Measurements from ENCODE around the gene ATP2A3. TPM values are rescaled to one million over a fixed set of nuclear protein-coding genes. Genes with fewer than 3 reads are reported as not detected.

ATP2A3 gene
- total RNA-seq, 2 donors from 2014 or later = 125 to 234 TPM

GRCh38 chr17:3929181-3929580, 35.1 kb downstream of the ATP2A3 start:
- Mint-ChIP-seq H3K4me1 (ENCODE audit: low read depth in 2 of 2) (no peaks in the 10 kb centered on the region), H3K36me3 (no peaks in the 10 kb centered on the region), H3K4me3 (no peak overlapping the region), H3K27me3 (no peaks in the 10 kb centered on the region), H3K9me3 (no peaks in the 10 kb centered on the region), H3K27ac (no peak overlapping the region)
- ATAC-seq (no peak), DNase-seq (ENCODE audit: low spot score) (no peak)

DNA sequence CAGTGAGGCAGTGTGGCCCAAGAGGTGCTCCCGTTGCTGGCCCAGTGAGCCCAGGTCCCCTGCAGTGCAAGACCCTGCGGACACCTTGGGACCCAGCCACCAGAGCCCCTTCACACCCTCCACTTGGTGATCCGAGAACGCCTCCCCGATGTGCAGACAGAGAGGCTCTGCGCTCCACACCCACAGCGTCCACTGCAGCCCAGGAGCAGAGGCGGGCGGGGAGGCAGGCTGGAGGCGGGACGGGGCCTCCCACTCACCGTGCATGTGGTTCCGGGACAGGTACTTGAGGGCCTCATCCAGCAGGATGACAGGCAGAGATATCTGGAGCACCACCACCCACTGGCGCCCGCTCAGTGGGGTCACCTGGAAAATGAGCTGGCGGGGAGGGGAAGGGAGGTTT, 35.8 kb downstream of the ATP2A3 start:
- DNase-seq (ENCODE audit: low spot score) = no peak
- H3K36me3 Mint-ChIP-seq = no peaks in the 10 kb centered on the region
- H3K4me1 Mint-ChIP-seq (ENCODE audit: low read depth in 2 of 2) = no peaks in the 10 kb centered on the region
- no peaks in the 10 kb centered on the region for H3K9me3 Mint-ChIP-seq
- no peak overlapping the region for H3K27ac Mint-ChIP-seq
- no peak overlapping the region for H3K4me3 Mint-ChIP-seq
- no peak for ATAC-seq
- no peaks in the 10 kb centered on the region for H3K27me3 Mint-ChIP-seq

GRCh38 chr17:3927628-3928340, 36.5 kb downstream of the ATP2A3 start:
- H3K9me3 Mint-ChIP-seq = no peaks in the 10 kb centered on the region
- peaks cover 0 to 2% of the 10 kb centered on the region in 2 donors for H3K4me1 Mint-ChIP-seq (ENCODE audit: low read depth in 2 of 2)
- no peak overlapping the region for H3K27ac Mint-ChIP-seq
- no peaks in the 10 kb centered on the region for H3K27me3 Mint-ChIP-seq
- DNase-seq (ENCODE audit: low spot score) (no peak), ATAC-seq (no peak)
- H3K4me3 Mint-ChIP-seq = no peak overlapping the region
- no peaks in the 10 kb centered on the region for H3K36me3 Mint-ChIP-seq

DNA sequence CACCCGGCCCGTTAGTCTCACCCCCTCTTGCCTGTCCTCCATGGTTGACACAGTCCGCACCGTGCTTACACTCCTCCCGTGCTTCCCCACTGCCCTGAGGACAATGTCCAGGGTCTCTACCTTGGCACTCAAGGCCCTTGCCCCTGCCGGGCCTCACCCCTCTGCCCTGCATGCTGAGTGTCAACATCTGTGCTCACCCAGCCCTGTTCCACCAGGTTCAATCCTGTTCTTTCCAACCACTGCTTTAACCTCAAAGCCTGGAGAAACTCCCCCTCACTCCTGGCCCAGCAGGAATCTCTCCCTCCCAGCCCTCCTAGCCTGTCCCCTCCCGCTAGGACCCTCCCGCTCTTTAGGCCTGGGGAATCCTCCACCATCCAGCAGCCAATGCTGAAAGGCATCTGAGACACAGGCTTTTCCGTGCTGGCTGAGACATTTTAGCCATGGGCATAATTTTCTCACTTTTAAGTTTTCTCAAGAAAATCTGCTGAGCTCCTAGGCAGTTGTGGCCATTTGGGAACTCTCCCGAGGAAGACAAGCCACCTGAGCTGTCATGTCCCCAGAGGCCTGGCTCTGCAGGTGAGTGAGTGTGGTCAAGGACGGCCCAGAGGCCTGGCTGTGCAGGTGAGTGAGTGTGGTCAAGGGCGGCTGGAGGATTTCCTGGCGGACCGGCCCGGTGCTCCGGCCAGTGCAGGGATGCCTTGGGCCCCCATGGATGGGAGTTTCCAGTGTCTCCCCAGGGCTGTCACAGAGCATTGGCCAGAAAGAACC, 37.2 kb downstream of the ATP2A3 start:
- Mint-ChIP-seq H3K4me1 (ENCODE audit: low read depth in 2 of 2) (peaks cover 0 to 3% of the 10 kb centered on the region in 2 donors), H3K4me3 (no peak overlapping the region), H3K36me3 (no peaks in the 10 kb centered on the region), H3K9me3 (no peaks in the 10 kb centered on the region), H3K27me3 (no peaks in the 10 kb centered on the region), H3K27ac (no peak overlapping the region)
- DNase-seq (ENCODE audit: low spot score) (no peak), ATAC-seq (no peak)

- Mint-ChIP-seq H3K9me3 (no peaks in the 10 kb centered on the region), H3K27me3 (no peaks in the 10 kb centered on the region), H3K36me3 (no peaks in the 10 kb centered on the region), H3K4me1 (ENCODE audit: low read depth in 2 of 2) (peaks cover 0 to 3% of the 10 kb centered on the region in 2 donors), H3K4me3 (no peak overlapping the region), H3K27ac (peak overlapping the region in 1 of 2 donors; percentile 38)
- DNase-seq (ENCODE audit: low spot score) (no peak), ATAC-seq (no peak)
Measured at GRCh38 chr17:3925684-3926485, 38.4 kb downstream of the ATP2A3 start.

- DNase-seq (ENCODE audit: low spot score) (no peak), ATAC-seq (no peak)
- Mint-ChIP-seq H3K36me3 (no peaks in the 10 kb centered on the region), H3K4me3 (no peak overlapping the region), H3K27me3 (no peaks in the 10 kb centered on the region), H3K4me1 (ENCODE audit: low read depth in 2 of 2) (peaks cover 0 to 3% of the 10 kb centered on the region in 2 donors), H3K27ac (no peak overlapping the region), H3K9me3 (no peaks in the 10 kb centered on the region)
Measured at GRCh38 chr17:3924512-3925350, 39.5 kb downstream of the ATP2A3 start.

- no peaks in the 10 kb centered on the region for H3K36me3 Mint-ChIP-seq
- no peaks in the 10 kb centered on the region for H3K27me3 Mint-ChIP-seq
- ATAC-seq (no peak), DNase-seq (ENCODE audit: low spot score) (no peak)
- no peak overlapping the region for H3K4me3 Mint-ChIP-seq
- H3K27ac Mint-ChIP-seq = no peak overlapping the region
- H3K4me1 Mint-ChIP-seq (ENCODE audit: low read depth in 2 of 2) = peaks cover 0 to 3% of the 10 kb centered on the region in 2 donors
- no peaks in the 10 kb centered on the region for H3K9me3 Mint-ChIP-seq
Measured at GRCh38 chr17:3923466-3924190, 40.6 kb downstream of the ATP2A3 start.

DNA sequence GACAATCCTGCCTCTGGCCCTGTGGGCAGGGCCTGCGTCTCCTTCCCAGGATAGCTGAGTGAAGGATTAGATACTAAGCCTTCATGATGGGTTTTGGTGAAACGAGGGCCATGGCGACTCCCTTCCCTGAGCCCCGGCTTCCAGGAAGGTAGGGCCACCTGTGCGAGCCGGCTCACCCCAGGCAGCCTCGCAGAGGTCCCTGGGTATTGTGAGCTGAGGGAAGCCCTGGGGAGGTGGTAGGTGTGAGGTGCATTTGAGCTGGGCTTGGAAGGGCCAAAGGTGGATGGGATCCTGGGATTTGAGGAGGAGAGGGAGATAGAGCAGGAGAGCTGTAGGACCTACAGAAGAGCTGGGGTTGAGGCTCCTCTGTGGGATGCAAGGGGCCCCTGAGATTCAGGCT, 41.5 kb downstream of the ATP2A3 start:
- Mint-ChIP-seq H3K27ac (peak overlapping the region in 1 of 2 donors; percentile 50), H3K36me3 (no peaks in the 10 kb centered on the region)

GRCh38 chr17:3921502-3922319, 42.5 kb downstream of the ATP2A3 start:
- Mint-ChIP-seq H3K36me3 (no peaks in the 10 kb centered on the region), H3K27ac (peak overlapping the region in 1 of 2 donors; percentile 50), H3K4me1 (ENCODE audit: low read depth in 2 of 2) (peaks cover 4 to 10% of the 10 kb centered on the region in 2 donors), H3K27me3 (no peaks in the 10 kb centered on the region), H3K4me3 (no peak overlapping the region), H3K9me3 (no peaks in the 10 kb centered on the region)
- no peak for DNase-seq (ENCODE audit: low spot score)
- no peak for ATAC-seq

More for the DNA sequence above, 41.5 kb downstream of the ATP2A3 start:
- Mint-ChIP-seq H3K4me3 (no peak overlapping the region), H3K4me1 (ENCODE audit: low read depth in 2 of 2) (peaks cover 0 to 3% of the 10 kb centered on the region in 2 donors), H3K27me3 (no peaks in the 10 kb centered on the region), H3K9me3 (no peaks in the 10 kb centered on the region)
- ATAC-seq (no peak), DNase-seq (ENCODE audit: low spot score) (no peak)

GRCh38 chr17:3921006-3921405, 43.2 kb downstream of the ATP2A3 start:
- H3K27ac Mint-ChIP-seq = no peak overlapping the region
- H3K36me3 Mint-ChIP-seq = no peaks in the 10 kb centered on the region
- no peaks in the 10 kb centered on the region for H3K27me3 Mint-ChIP-seq
- H3K4me1 Mint-ChIP-seq (ENCODE audit: low read depth in 2 of 2) = peaks cover 6 to 12% of the 10 kb centered on the region in 2 donors
- H3K9me3 Mint-ChIP-seq = no peaks in the 10 kb centered on the region
- DNase-seq (ENCODE audit: low spot score) = no peak
- H3K4me3 Mint-ChIP-seq = no peak overlapping the region
- no peak for ATAC-seq

DNA sequence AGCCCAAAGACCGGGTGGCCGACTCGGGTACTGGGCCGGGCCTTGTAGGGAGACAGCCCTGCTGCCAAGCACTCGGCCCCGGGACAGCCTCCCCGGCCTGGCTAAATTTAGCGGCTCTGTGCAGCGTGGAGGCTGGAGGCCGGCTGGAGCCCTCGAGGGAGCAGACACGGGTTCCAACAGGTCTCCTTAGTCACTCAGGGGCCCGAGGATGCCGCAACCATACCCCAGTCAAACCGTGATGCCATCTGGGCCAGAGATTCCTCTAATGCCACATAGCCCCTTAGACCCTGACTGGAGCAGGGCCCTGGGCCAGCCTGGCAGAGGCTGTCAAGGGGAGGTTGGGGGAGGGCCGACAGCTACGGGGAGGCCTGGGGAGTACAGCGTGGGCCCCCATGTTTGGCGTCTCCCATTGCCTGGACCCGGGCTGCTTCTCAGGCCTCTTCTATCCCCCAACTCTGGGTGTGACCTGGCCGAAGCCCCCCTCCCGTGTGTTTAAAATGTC, 45.1 kb downstream of the ATP2A3 start:
- Mint-ChIP-seq H3K27ac (no peak overlapping the region), H3K9me3 (no peaks in the 10 kb centered on the region), H3K27me3 (no peaks in the 10 kb centered on the region), H3K36me3 (no peaks in the 10 kb centered on the region), H3K4me1 (ENCODE audit: low read depth in 2 of 2) (peaks cover 17 to 22% of the 10 kb centered on the region in 2 donors), H3K4me3 (no peak overlapping the region)
- no peak for DNase-seq (ENCODE audit: low spot score)
- ATAC-seq = no peak
